D721Med (cell line): ENCODE measurements around the gene STAU1.

ENCODE experiments used
- DNase-seq: peaks from one replicate; pipeline ENCODE4 v3.0.0; 2011; ENCODE audit warnings: low spot score; ENCODE audit not compliant: insufficient read length
- FAIRE-seq: peaks from 2 replicates; lab custom pipeline; 2011; peaks lifted over from hg19 to GRCh38; lab: Jason Lieb, UNC
- TF ChIP-seq, protein P1 (sequence below): IDR thresholded peaks from 2 replicates; pipeline ENCODE4 v1.5.1; 2012; ENCODE audit warnings: mild to moderate bottlenecking, control low read depth; ENCODE audit not compliant: insufficient read depth; ENCODE audit errors: missing control alignments

STAU1 gene

DNA sequence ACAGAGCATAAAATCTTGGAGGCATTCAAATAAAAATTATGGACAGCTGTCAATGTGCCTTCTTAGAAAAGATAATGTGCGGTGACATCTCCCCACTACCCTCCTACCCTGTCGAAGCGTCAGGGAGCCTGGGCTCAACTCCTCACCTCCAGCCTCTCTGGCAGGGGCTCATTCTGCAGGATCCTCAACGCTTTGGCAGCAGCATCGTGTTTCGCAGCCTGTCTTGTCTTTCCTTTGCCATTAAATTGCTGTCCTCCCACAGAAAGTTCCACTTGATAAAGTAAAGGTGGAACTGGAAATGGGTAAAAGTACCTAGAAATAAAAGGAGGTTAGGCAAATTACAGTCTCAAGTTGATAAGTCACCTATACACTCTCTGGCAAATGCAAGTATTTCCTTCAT, 36.7 kb downstream of the STAU1 start:
- TF ChIP-seq, protein P1, sequence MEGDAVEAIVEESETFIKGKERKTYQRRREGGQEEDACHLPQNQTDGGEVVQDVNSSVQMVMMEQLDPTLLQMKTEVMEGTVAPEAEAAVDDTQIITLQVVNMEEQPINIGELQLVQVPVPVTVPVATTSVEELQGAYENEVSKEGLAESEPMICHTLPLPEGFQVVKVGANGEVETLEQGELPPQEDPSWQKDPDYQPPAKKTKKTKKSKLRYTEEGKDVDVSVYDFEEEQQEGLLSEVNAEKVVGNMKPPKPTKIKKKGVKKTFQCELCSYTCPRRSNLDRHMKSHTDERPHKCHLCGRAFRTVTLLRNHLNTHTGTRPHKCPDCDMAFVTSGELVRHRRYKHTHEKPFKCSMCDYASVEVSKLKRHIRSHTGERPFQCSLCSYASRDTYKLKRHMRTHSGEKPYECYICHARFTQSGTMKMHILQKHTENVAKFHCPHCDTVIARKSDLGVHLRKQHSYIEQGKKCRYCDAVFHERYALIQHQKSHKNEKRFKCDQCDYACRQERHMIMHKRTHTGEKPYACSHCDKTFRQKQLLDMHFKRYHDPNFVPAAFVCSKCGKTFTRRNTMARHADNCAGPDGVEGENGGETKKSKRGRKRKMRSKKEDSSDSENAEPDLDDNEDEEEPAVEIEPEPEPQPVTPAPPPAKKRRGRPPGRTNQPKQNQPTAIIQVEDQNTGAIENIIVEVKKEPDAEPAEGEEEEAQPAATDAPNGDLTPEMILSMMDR = no peak
- no peak for DNase-seq
- FAIRE-seq = no peak

DNA sequence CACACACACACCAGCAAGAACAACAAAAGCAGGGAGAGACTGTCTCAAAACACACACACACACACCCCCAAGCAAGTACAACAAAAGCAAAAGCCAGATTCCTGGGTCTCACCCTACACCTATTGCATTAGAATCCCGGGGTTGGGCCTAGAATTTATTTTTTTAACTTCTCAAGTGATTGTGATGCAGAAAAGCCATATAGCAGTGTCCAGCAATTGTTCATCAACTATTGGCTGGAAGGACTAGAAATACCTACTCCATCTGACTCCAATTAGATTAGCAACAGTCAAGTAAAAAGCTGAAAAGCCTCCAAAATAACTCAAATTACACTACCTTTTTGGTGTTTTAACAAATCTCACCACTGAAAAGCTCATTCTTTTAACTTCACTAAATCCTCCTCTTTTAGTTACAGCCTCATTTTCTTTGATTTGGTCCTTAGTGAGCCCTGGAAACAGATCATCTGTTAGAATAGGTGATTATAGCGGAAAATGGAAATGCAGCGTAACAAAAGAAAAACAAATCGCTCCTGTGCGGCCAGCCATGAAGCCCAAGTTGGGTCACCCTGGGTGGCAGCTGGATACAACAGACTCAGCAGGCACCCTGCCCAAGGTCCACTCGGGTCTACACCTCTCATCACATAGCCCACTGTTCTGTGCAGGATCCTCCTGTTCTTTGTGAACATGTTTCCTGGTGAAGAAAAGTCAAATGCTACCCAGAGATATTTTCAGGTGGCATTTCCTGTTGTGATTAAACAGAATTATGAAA, 38.7 kb downstream of the STAU1 start:
- no peak for FAIRE-seq
- no peak for DNase-seq
- TF ChIP-seq, protein P1 = no peak

DNA sequence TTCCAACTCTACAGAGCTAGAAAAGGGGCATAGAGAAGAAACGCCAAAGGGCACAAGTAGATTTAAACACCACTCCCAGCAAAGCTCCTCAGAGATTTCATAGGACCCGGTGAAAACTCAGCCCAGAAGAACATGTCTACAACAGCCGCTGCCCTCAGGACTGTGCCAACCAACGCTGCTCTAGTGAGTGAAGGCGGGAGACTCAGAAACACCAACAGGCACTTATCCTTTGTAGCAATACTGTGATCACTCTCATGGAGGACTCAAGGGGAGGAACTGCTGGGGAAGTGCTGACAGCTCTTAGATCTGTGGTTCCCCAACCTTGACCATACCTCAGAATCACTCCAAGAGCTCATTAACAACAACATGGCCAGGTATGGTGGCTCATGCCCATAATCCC, 39.5 kb downstream of the STAU1 start:
- DNase-seq (no peak), FAIRE-seq (no peak)
- TF ChIP-seq, protein P1 = no peak

DNA sequence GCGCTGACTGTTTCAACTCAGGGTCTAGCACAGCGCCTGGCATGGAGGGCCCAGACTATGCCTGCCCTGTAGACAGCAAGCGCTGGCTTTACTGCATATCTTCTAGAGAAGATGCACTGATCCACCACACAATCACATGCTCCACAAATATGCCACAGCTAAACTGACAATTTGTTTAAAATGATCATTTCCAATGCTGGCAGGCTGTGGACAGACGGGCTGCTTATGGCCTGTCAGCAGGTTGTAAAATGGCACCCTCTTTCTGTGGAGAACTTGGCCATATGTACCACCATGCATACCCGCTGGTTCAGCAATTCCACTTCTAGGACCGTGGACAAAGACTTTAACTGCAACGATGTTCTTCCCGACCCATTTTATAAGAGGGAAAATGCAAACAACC, 40.8 kb downstream of the STAU1 start:
- DNase-seq (no peak), FAIRE-seq (no peak)
- TF ChIP-seq, protein P1 = no peak

DNA sequence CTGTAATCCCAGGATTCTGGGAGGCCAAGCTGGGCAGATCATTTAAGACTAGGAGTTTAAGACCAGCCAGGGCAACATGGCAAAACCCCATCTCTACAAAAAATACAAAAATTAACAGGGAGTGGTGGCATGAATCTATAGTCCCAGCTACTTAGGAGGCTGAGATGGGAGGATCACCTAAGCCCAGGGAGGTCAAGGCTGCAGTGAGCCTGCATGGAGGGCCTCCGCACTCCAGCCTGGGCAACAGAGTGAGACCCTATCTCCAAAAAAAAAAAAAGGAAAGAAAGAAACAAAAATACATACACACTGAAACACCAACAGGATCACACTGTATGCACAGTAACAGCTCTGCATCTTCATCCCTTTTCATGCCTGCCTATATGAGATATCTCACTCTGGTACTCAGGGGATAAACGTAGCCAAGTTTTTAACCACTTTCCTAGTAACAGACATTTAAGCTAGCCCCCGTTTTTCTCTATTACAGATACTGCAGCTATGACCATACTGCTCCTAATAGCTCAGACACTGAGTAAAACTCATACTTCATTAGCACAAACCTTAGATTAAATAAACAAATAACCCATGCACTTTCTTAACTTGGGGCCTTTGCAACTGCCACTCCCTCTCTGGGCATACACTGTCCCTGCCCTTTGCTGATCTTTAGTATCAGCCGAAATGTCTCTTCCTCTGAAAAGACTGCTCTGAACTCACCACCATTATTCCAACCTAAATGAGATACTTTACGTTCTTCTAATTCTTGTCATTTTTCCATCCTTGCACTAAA, 41.5 kb downstream of the STAU1 start:
- DNase-seq = no peak
- TF ChIP-seq, protein P1 = no peak
- no peak for FAIRE-seq

DNA sequence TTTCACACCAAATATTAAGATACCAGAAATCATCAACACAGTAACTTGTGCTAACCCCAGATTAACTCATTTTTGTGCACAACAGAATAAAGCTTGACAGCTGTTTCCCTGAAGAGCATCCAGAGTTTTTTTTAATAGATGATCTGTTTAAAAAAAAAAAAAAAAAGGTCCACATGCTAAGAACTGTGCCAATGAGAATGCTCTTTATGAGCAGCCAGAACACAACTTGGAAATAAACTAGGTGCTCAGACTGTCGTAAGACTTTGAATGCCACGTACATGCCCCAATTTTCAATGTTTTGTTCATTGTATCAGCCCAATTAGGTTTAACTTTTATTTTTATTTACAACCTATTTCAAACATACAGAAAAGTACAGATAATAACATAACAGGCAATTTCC, 47.3 kb downstream of the STAU1 start:
- no peak for FAIRE-seq
- TF ChIP-seq, protein P1 = no peak
- no peak for DNase-seq

DNA sequence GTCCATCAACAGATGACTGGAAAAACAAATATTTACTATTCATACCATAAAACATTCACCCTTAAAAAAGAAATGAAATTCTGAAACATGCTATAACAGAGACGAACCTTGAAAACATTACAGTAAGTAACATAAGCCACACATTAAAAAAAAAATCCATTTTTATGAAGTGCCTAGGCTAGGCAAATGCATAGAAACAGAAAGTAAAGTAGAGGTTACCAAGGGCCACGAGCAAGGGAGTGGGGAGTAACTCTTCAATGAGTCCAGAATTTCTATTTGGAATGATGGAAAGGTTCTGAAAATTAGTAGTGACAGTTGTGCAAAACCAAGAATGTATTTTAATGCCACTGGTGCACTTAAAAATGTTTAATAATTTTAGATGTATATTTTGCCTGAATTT, 47.7 kb downstream of the STAU1 start:
- TF ChIP-seq, protein P1 = no peak
- DNase-seq = no peak
- no peak for FAIRE-seq
